ENCODE measurements around the gene ZNF444. TPM values are rescaled to one million over a fixed set of nuclear protein-coding genes. Genes with fewer than 3 reads are reported as not detected.

The ZNF444 gene
- total and polyA plus RNA-seq, 9 of the 15 experiments (the other 6 are each of a cell fraction or from before 2014, with no cell fraction given) = 0.39 to 40.0 (median 6.9) TPM

GRCh38 chr19:56120371-56121179, 20.5 kb upstream of the ZNF444 start (continued):
- TF ChIP-seq SLC30A9 (CRISPR knock-in tag; IDR thresholded peaks at IDR 0.05) (no peak), MECOM (CRISPR knock-in tag; IDR thresholded peaks at IDR 0.05) (no peak), FOXO4 (CRISPR knock-in tag; IDR thresholded peaks at IDR 0.05) (no peak), ZNF282 (CRISPR knock-in tag; IDR thresholded peaks at IDR 0.05) (no peak), ZNF696 (CRISPR knock-in tag; conservative IDR thresholded peaks at IDR 0.05) (no peak), NUFIP1 (IDR thresholded peaks at IDR 0.05; ENCODE audit: partially characterized antibody) (no peak), ZNF655 (CRISPR knock-in tag; IDR thresholded peaks at IDR 0.05) (no peak), CBFA2T2 (conservative IDR thresholded peaks at IDR 0.05) (no peak), TCF3 (CRISPR knock-in tag; IDR thresholded peaks at IDR 0.05) (no peak), CCNT2 (IDR thresholded peaks at IDR 0.05; ENCODE audit: borderline replicate concordance, extremely low read depth, insufficient read length, low read depth, low read length) (no peak), CEBPB (tag; IDR thresholded peaks at IDR 0.05) (no peak), ZBTB7A (IDR thresholded peaks at IDR 0.05; ENCODE audit: borderline replicate concordance, control insufficient read depth, low read depth, low read length) (no peak; the same call in 1 of the 2 replicates), CUX1 (CRISPR knock-in tag; IDR thresholded peaks at IDR 0.05) (no peak), RFX7 (CRISPR knock-in tag; IDR thresholded peaks at IDR 0.05) (no peak), ZNF766 (CRISPR knock-in tag; conservative IDR thresholded peaks at IDR 0.05) (peak; percentile 89), ZBTB49 (CRISPR knock-in tag; IDR thresholded peaks at IDR 0.05; ENCODE audit: borderline replicate concordance) (no peak), SNRNP70 (optimal IDR thresholded peaks at IDR 0.05; ENCODE audit: low read depth, low read length) (no peak)
